ENCODE measurements around the gene SYT2.
A peak's percentile ranks its signal among the peaks of the same experiment; 100 is the strongest.
"Not testable (repeated sequence)": the region's sequence is repeated elsewhere in the genome, so short reads cannot be mapped to it uniquely, and the experiment has no call there.

SYT2 gene

GRCh38 chr1:202620036-202620435 lies 90.2 kb downstream of the SYT2 start:
- not testable (repeated sequence) for DNase-seq

GRCh38 chr1:202619505-202619904 lies 90.7 kb downstream of the SYT2 start:
- DNase-seq = no peak

- DNase-seq = not testable (repeated sequence)
These were observed 91.2 kb downstream of the SYT2 start for GRCh38 chr1:202619012-202619411.

- DNase-seq = no peak
These were observed 93.8 kb downstream of the SYT2 start for GRCh38 chr1:202616355-202616915.

GRCh38 chr1:202615501-202616354 lies 94.5 kb downstream of the SYT2 start:
- DNase-seq = peak; percentile 7

GRCh38 chr1:202615208-202615500 lies 95.1 kb downstream of the SYT2 start:
- not testable (repeated sequence) for DNase-seq

DNA sequence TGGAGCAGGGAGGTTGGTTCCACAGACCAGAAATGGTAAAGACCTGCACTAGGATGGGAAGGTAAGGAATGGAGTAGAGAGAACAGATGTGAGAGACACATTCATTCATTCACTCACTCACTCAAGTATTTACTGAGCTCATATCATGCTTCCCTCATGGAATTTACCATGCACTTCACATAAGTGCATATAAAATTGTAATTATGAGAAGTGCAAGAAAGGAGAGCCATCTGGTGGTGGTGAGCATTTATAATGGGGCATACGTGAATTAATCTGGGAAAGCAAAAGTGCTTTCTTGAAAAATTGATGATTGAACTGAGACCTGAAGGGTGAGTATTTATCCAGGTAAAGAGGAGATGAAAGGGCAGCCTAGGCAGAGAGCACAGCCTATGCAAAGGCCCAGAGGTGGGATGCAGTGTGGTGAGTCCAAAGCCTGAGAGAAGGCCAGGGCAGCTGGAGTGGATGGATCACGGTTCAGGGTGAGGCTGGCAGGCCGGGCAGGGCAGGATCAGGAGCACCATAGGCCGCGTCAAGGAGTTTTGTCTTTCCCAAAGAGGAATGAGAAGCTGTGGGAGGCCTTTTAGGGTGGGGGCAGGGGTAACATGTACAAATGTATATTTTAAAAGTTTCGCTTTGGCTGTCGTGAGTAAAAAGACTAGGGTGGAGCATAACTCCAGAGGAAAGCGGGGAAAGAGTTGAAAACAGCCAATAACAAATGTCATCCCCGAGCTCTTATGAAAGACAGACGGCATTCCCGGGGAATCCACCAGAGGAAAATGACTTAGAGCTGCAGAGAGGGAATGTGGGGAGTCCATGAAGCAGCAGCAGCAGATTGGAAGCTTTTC lies 95.7 kb downstream of the SYT2 start:
- DNase-seq = not testable (repeated sequence)

GRCh38 chr1:202613571-202613970 lies 96.7 kb downstream of the SYT2 start:
- DNase-seq = no peak

DNA sequence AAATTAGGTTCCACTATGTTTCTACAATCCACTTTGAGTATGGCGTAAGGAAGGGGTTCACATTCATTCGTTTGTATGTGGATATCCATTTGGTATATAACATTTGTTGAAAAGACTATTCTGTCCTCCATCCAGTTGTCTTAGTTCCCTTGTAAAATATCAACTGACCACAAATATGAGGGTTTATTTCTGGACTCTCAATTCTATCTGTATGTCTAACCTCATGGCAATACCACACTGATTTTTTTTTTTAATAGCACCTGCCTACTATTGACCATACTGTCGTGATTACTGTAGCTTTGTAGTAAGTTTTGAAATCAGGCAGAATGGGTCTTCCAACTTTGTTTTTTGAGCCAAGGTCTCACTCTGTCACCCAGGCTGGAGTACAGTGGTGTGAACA lies 98.2 kb downstream of the SYT2 start:
- not testable (repeated sequence) for DNase-seq

GRCh38 chr1:202605515-202605914 lies 104.7 kb downstream of the SYT2 start:
- no peak for DNase-seq

DNA sequence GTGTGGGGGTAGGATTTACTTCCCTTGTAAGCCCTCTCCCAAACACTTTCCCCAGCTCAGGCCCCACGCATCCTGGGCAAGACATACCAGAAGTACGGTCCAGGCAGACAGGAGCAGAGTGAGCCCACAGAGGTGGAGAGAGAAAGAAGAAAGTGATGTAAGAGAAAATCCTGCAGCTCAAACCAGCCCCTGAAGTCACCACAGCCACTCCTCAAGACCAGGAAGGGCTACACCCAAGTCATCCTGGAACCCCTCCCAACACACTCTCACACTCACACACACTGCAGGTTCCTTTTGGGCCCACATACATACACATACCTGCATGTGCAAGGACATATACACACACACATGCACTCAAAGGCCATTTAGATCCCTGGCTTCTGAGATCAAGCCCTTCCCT lies 106.8 kb downstream of the SYT2 start:
- no peak for DNase-seq

- DNase-seq = no peak
These were observed 109.7 kb downstream of the SYT2 start for GRCh38 chr1:202600432-202601041.

DNA sequence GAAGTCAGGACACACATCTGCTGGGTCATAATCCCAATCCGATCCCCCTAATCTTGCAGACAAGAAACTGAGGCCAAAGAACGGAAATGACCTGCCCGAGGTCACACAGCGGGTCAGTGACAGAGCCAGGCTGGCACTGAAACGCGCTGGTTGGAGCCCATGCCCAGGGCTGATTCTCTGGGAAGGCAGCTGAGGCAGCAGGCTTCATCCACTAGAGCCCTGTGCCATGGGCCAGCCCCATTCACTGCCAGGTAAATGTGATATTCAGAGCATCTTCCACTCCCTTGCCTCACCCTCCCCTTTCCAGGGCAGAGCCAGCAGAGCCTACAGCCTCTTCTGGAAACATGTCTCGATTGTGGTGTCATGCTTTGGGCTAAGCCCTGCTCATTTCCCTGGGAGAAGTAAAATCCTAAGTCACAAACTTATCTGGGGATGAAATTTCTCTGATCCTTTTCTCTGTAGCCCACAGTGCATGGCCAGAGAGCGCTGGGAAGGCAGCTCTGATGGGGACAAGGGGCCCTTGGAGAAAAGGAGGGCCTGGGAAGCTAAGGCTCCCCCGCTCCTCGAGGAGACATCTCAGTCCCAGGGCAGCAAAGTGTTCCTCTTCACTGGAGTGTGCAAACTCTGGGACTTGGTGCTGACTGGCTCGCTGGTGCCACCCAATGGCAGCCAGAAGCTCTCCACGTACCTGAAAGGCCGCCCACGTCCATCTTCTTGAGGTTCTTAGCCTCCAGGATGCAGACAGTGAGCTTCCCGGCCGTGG lies 110.4 kb downstream of the SYT2 start:
- DNase-seq = peak; percentile 50

- no peak for DNase-seq
These were observed 113.0 kb downstream of the SYT2 start for GRCh38 chr1:202597090-202597761.

DNA sequence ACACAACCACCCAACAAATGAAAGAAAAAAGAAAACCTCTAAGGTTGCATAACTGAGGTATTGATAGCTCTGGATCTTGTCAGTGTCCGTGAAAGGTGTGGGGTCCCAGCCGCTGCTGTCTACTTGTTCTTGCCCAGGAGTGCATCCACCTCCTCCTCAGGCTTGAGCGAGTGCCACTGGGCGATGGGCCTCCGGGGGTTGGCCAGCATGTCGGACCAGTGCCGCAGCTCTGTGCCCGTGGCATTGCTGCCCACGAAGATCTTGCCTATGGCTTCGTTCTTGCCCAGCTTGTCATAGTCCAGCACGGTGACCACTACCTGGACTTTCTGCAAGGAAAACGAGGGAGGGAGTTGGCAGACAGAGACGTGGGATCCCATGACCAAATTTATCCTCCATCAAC lies 113.6 kb downstream of the SYT2 start:
- DNase-seq = no peak

- DNase-seq = no peak
These were observed 116.4 kb downstream of the SYT2 start for GRCh38 chr1:202593845-202594244.

GRCh38 chr1:202592146-202592545 lies 118.1 kb downstream of the SYT2 start:
- DNase-seq = no peak

- DNase-seq = no peak
These were observed 118.7 kb downstream of the SYT2 start for GRCh38 chr1:202591515-202591914.

DNA sequence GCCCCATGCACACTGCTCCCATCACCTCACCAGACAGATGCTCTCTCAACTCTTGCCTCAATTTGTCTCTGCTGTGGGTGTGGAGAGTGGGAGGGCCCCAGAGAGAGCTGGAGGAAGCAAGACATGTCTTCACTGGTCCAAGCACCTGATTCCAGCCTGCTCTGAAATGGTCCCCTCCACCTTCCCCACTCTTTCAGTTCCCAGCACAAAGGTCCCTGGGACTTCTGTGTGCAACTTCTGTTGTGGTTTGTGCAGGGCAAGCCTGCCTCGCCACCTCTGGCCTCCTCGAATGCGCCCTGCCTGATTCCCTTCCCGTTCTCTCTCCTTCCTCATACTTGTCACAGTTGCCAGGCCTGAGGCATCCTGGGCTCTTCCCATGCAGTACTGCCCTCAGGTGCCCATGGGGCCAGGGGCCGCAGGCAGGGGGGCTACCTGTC lies 119.3 kb downstream of the SYT2 start:
- DNase-seq = no peak

DNA sequence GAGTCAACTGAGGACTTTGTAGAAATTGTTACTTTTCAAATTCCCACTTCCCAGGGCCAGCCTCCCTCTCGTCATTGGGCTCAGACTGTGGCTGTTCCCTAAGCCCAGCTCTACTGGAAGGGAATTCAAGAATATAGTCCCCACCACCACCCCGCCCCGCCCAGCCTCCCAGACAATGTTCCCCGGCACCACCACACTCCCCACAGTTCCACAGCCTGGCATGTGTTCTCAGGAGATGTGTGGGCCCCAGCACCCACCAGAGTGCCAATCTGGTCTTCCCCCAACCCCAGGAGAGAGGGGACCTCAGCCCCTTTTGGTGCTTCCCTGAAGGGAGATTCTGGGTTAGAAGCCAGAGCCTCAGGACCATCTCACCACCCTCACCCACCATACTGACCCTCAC lies 120.1 kb downstream of the SYT2 start:
- DNase-seq = no peak

- DNase-seq = no peak
These were observed 120.9 kb downstream of the SYT2 start for GRCh38 chr1:202589190-202589930.
